Activated effector memory CD4-positive, alpha-beta T cell treated with Interleukin-2 at 50 U/mL for 16 hours (primary cell): ENCODE data around the gene LYZL4.

ENCODE experiments used
- DNase-seq: peaks from one replicate; pipeline ENCODE4 v3.0.0-alpha.2; 2020

The LYZL4 gene

GRCh38 chr3:42425736-42426407 lies 15.5 kb upstream of the LYZL4 start:
- DNase-seq, result no peak

GRCh38 chr3:42424911-42425310 lies 14.5 kb upstream of the LYZL4 start:
- DNase-seq, result no peak

GRCh38 chr3:42421818-42422796 lies 11.7 kb upstream of the LYZL4 start:
- no peak for DNase-seq

GRCh38 chr3:42419563-42419962 lies 9.2 kb upstream of the LYZL4 start:
- no peak for DNase-seq

GRCh38 chr3:42412526-42413155 lies 2.2 kb upstream of the LYZL4 start:
- no peak for DNase-seq

GRCh38 chr3:42411429-42411828 lies 1.0 kb upstream of the LYZL4 start:
- no peak for DNase-seq

- DNase-seq, result no peak
These were observed 2.3 kb downstream of the LYZL4 start for GRCh38 chr3:42408156-42408555.

GRCh38 chr3:42406727-42407450 lies 3.5 kb downstream of the LYZL4 start:
- no peak for DNase-seq

GRCh38 chr3:42405857-42406256 lies 4.6 kb downstream of the LYZL4 start:
- no peak for DNase-seq

- no peak for DNase-seq
These were observed 6.7 kb downstream of the LYZL4 start for GRCh38 chr3:42403737-42404136.

- no peak for DNase-seq
These were observed 7.9 kb downstream of the LYZL4 start for GRCh38 chr3:42402394-42403096.

- DNase-seq, result no peak
These were observed 12.3 kb downstream of the LYZL4 start for GRCh38 chr3:42398080-42398479.

GRCh38 chr3:42397644-42398043 lies 12.8 kb downstream of the LYZL4 start:
- no peak for DNase-seq

GRCh38 chr3:42394579-42395288 lies 15.7 kb downstream of the LYZL4 start:
- no peak for DNase-seq

GRCh38 chr3:42387802-42388651 lies 22.4 kb downstream of the LYZL4 start:
- DNase-seq, result no peak

GRCh38 chr3:42381551-42382082 lies 28.8 kb downstream of the LYZL4 start:
- DNase-seq, result no peak

GRCh38 chr3:42377681-42378080 lies 32.7 kb downstream of the LYZL4 start:
- DNase-seq, result no peak

GRCh38 chr3:42376344-42376798 lies 34.0 kb downstream of the LYZL4 start:
- no peak for DNase-seq

- DNase-seq, result no peak
These were observed 35.1 kb downstream of the LYZL4 start for GRCh38 chr3:42375121-42375800.

- no peak for DNase-seq
These were observed 38.6 kb downstream of the LYZL4 start for GRCh38 chr3:42371776-42372175.
